Upper lobe of left lung (tissue), 4 donors: ENCODE measurements around the gene MSL1.

Source experiments
- CTCF ChIP-seq, 6 experiments: fragments of 450-650 bp in 4 of 6; fragments of 200-600 bp in 2 of 6; sonication (generic) in 2 of 6; IDR thresholded peaks; one replicate each; pipeline ENCODE4 v1.5.1; 2016 to 2019; ENCODE audit warnings: antibody characterized with exemption in 6 of 6
- POLR2A ChIP-seq, 4 donors: fragments of 450-650 bp; IDR thresholded peaks; one replicate each; pipeline ENCODE4 v1.5.1; 2016 to 2017; ENCODE audit warnings: antibody characterized with exemption in 4 of 4, mild to moderate bottlenecking in 2 of 4

- TF ChIP-seq CTCF (IDR thresholded peaks at IDR 0.05) (no peak), POLR2A (IDR thresholded peaks at IDR 0.05) (no peak)
These were observed 28.5 kb downstream of the MSL1 start for GRCh38 chr17:40150276-40150675.
